HepG2 (cell line): ENCODE measurements around the gene DNAJC5. TPM values are rescaled to one million over a fixed set of nuclear protein-coding genes. Genes with fewer than 3 reads are reported as not detected.
A peak's percentile ranks its signal among the peaks of the same experiment; 100 is the strongest.

Experiments used
- ATAC-seq: fragments of 200-7000 bp; cut with Tn5 transposase; 3 replicates; pipeline ENCODE4 v1.9.1; 2020; ENCODE audit warnings: mild to moderate bottlenecking, moderate library complexity
- BruUV-seq: library from RNA; stranded (reverse); fragments of 400-500 nt; replicated peaks from 2 replicates; lab custom pipeline; 2021; lab: Mats Ljungman, UMichigan
- CTCF ChIA-PET: fragments of 300-600 bp; formaldehyde crosslinking; extraction: SDS; loops from one replicate; lab custom pipeline; 2021; ENCODE audit warnings: low total read pairs, inconsistent platforms, low intra/inter-chr PET ratio; lab: Yijun Ruan, JAX
- POLR2A ChIA-PET: fragments of 350-600 bp; sonication (Branson Sonifier 250); formaldehyde crosslinking; loops from one replicate; lab custom pipeline; 2020; ENCODE audit warnings: antibody characterized with exemption, inconsistent platforms; lab: Yijun Ruan, JAX
- DNase-seq: peaks from one replicate; pipeline ENCODE4 v3.0.0-alpha.2; 2015; ENCODE audit warnings: low spot score
- FAIRE-seq: peaks from 3 replicates; lab custom pipeline; 2011; peaks lifted over from hg19 to GRCh38; lab: Jason Lieb, UNC
- H2AFZ ChIP-seq: one replicate; pipeline ENCODE4 v1.6.1; 2011; ENCODE audit warnings: low read length, inconsistent platforms
- H3K27ac ChIP-seq: fragments of 300-600 bp; 3 replicates; pipeline ENCODE4 v1.8.0; 2011; ENCODE audit warnings: mixed run types, mild to moderate bottlenecking, mixed read lengths, low read length, inconsistent platforms; ENCODE audit not compliant: insufficient read depth; ENCODE audit errors: extremely low read length
- H3K27me3 ChIP-seq, 2 experiments: fragments of 200-600 bp in 1 of 2; 2 replicates in 1 of 2; 3 replicates in 1 of 2; pipeline versions ENCODE4 v1.6.0 to v1.8.0; 2011; ENCODE audit warnings: low read length in 2 of 2, mild to moderate bottlenecking in 2 of 2, moderate library complexity in 2 of 2, inconsistent platforms in 1 of 2; ENCODE audit not compliant: insufficient read depth in 2 of 2, control insufficient read depth in 1 of 2
- H3K36me3 ChIP-seq, 2 experiments: fragments of 200-600 bp in 1 of 2; replicated peaks in 1 of 2; 2 replicates in 1 of 2; 3 replicates in 1 of 2; pipeline versions ENCODE4 v1.5.1 to v1.8.0; 2011; ENCODE audit warnings: low read length in 2 of 2, inconsistent platforms in 1 of 2; ENCODE audit not compliant: insufficient read depth in 2 of 2, control insufficient read depth in 1 of 2
- H3K4me1 ChIP-seq: 2 replicates; pipeline ENCODE4 v1.5.1; 2012; ENCODE audit warnings: low read length, inconsistent platforms; ENCODE audit not compliant: insufficient read depth
- H3K4me2 ChIP-seq: 2 replicates; pipeline ENCODE4 v1.6.0; 2011; ENCODE audit warnings: low read depth, low read length, inconsistent platforms
- H3K4me3 ChIP-seq, 3 experiments: fragments of 200-600 bp in 1 of 3; sonication (generic), shearing (Covaris generic) in 1 of 3; replicated peaks in 1 of 3; 2 replicates each; pipeline ENCODE4 v1.5.1; 2011 to 2016; ENCODE audit warnings: low read length in 3 of 3, inconsistent platforms in 2 of 3, low read depth in 2 of 3, mild to moderate bottlenecking in 2 of 3, control low read depth in 1 of 3, mixed read lengths in 1 of 3; ENCODE audit not compliant: insufficient read depth in 1 of 3
- H3K79me2 ChIP-seq: one replicate; pipeline ENCODE4 v1.6.1; 2011; ENCODE audit warnings: low read length, inconsistent platforms; ENCODE audit not compliant: insufficient read depth
- H3K9ac ChIP-seq: 2 replicates; pipeline ENCODE4 v1.6.0; 2011; ENCODE audit warnings: mild to moderate bottlenecking, low read depth, low read length, inconsistent platforms; ENCODE audit not compliant: insufficient read depth
- H3K9me3 ChIP-seq: 2 replicates; pipeline ENCODE4 v1.5.1; 2012; ENCODE audit warnings: mild to moderate bottlenecking, low read length
- H4K20me1 ChIP-seq: 2 replicates; pipeline ENCODE4 v1.6.0; 2011; ENCODE audit warnings: inconsistent platforms, mild to moderate bottlenecking, low read length, moderate library complexity; ENCODE audit not compliant: insufficient read depth
- AGO2 ChIP-seq: fragments of 200-400 bp; formaldehyde crosslinking; optimal IDR thresholded peaks from 2 replicates; pipeline ENCODE3; 2017; ENCODE audit warnings: mild to moderate bottlenecking, low read depth, low read length, moderate library complexity
- HOXA9 ChIP-seq: sonication (generic); formaldehyde crosslinking; IDR thresholded peaks from 2 replicates; pipeline ENCODE4 v1.8.1; 2022; ENCODE audit warnings: missing genetic modification reagents, mild to moderate bottlenecking, moderate library complexity, borderline replicate concordance
- NR3C1 ChIP-seq: sonication (generic); formaldehyde crosslinking; IDR thresholded peaks from 2 replicates; pipeline ENCODE4 v1.4.0; 2020; ENCODE audit warnings: missing genetic modification reagents
- PCBP1 ChIP-seq: fragments of 200-400 bp; formaldehyde crosslinking; IDR thresholded peaks from 2 replicates; pipeline ENCODE4 v1.6.1; 2017; ENCODE audit warnings: mild to moderate bottlenecking, low read depth, low read length, borderline replicate concordance
- RBFOX2 ChIP-seq: fragments of 200-400 bp; formaldehyde crosslinking; IDR thresholded peaks from 2 replicates; pipeline ENCODE4 v1.6.1; 2017; ENCODE audit warnings: low read depth, mild to moderate bottlenecking, low read length
- RBM22 ChIP-seq: fragments of 200-400 bp; formaldehyde crosslinking; optimal IDR thresholded peaks from 2 replicates; pipeline ENCODE3; 2017; ENCODE audit warnings: mild to moderate bottlenecking, low read length, moderate library complexity
- RFXAP ChIP-seq: sonication (generic); formaldehyde crosslinking; IDR thresholded peaks from 2 replicates; pipeline ENCODE4 v1.4.0; 2020; ENCODE audit warnings: missing genetic modification reagents, borderline replicate concordance
- SYNCRIP ChIP-seq: fragments of 200-400 bp; formaldehyde crosslinking; IDR thresholded peaks from 2 replicates; pipeline ENCODE4 v1.6.1; 2018; ENCODE audit warnings: mild to moderate bottlenecking, low read depth, low read length; ENCODE audit not compliant: insufficient read depth
- ZBTB39 ChIP-seq: sonication (generic); formaldehyde crosslinking; IDR thresholded peaks from 2 replicates; pipeline ENCODE4 v1.5.0; 2020; ENCODE audit warnings: missing genetic modification reagents
- ZNF740 ChIP-seq: sonication (generic); formaldehyde crosslinking; IDR thresholded peaks from 2 replicates; pipeline ENCODE4 v1.4.0; 2020; ENCODE audit warnings: missing genetic modification reagents
- ZNF768 ChIP-seq: sonication (generic); formaldehyde crosslinking; IDR thresholded peaks from 2 replicates; pipeline ENCODE4 v1.4.0; 2020; ENCODE audit warnings: missing genetic modification reagents
- WGBS: methylation state at CpG from one replicate; pipeline ENCODE4 v1.1.6; 2017; ENCODE audit warnings: low lambda C conversion rate; 5-methylcytosine and 5-hydroxymethylcytosine counted together
- in situ Hi-C: cut with HindIII; loops from 2 replicates; pipeline ENCODE4 v1.10.0; 2017; ENCODE audit warnings: low pct_unique_long_range_greater_than_20kb; ENCODE audit not compliant: extremely low pct_ligation_motif_present
- intact Hi-C: fragments of 100-400 bp; cut with micrococcal nuclease; formaldehyde crosslinking; loops from one replicate; pipeline ENCODE4 v1.10.0; 2022; ENCODE audit not compliant: unreplicated experiment
- polyA plus RNA-seq, 8 experiments: library from polyadenylated mRNA; depleted of rRNA in 3 of 8; stranded (reverse) in 7 of 8; unstranded in 1 of 8; fragments of >200 nt; fragmentation: Illumina TruSeq in 4 of 8; extraction: Trizol in 4 of 8; gene quantifications; 2 replicates each; pipeline versions ENCODE4 v1.2.1 to v1.2.3, GENCODE V29; 2011 to 2016; ENCODE audit warnings: low read depth in 4 of 8, missing spikeins in 1 of 8, mixed read lengths in 1 of 8; ENCODE audit not compliant: insufficient read depth in 1 of 8
- total RNA-seq, 5 experiments: library from RNA; depleted of rRNA; stranded (reverse); fragments of >200 nt; fragmentation: Illumina TruSeq; extraction: Trizol; gene quantifications; 2 replicates each; pipeline ENCODE4 v1.2.3, GENCODE V29; 2016; ENCODE audit warnings: low read depth in 1 of 5
- TF ChIP-seq, protein P1 (sequence below), 2 experiments: IDR thresholded peaks; 2 replicates each; pipeline ENCODE4 v1.6.1; 2011 to 2012; ENCODE audit warnings: low read length in 2 of 2, borderline replicate concordance in 1 of 2, low read depth in 1 of 2, mild to moderate bottlenecking in 1 of 2, moderate library complexity in 1 of 2

DNAJC5 gene
- total and polyA plus RNA-seq, 2 of the 13 experiments (the other 11 are each of a cell fraction or from before 2014, with no cell fraction given): 42.8 to 64.5 TPM

DNA sequence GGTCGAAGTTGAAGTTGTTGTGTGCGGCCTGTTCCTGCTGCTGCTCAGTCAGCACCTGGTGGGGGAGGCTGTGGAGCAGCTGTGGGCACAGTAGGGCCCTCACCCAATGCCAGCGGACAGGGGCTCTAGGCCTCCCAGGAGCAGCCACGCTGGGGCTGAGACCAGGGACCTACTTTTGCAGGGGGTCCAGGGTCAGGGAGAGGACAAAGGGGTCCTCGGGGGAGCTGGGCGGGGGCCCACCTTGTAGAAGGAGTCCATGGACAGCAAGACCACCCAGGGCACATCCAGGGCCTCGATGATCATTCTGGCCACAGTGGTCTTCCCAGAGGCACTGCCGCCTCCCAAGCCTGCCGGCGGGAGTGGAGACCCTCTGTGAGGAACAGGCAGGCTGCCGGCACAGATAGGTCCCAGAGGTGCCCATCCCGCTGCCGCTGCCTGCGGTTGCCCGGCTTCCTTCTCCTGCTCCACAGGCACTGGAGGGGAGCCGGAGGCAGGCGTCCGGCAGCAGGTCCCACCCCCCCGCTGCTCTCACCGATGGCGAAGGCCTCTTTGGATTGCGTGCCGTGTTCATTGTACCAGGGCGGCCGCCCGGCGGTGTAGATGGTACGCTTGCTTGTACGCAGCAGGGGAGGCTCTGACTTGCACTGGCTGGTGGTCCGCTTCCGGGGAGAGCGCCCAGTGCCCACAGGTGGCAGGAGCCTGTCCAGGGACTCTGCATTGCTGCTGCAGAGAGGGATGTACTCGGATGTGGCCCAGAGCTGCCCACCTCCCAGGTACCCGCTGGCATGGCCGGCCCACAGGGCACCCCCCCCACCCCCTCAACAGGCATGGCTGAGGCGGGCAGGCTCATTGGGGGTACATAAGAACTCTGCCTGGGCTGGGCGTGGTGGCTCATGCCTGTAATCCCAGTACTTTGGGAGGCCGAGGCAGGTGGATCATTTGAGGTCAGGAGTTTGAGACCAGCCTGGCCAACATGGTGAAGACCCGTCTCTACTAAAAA lies 51.3 kb downstream of the DNAJC5 start:
- Histone ChIP-seq H3K36me3 (peaks cover 43 to 65% of the 10 kb centered on the region in 2 experiments), H3K4me1 (peaks cover 29% of the 10 kb centered on the region), H3K27me3 (no peaks in the 10 kb centered on the region), H3K4me2 (no peak overlapping the region), H3K27ac (no peak overlapping the region), H4K20me1 (peaks cover 77% of the 10 kb centered on the region), H3K4me3 (no peak overlapping the region), H3K9me3 (no peaks in the 10 kb centered on the region), H3K79me2 (peaks cover 50% of the 10 kb centered on the region), H2AFZ (no peak overlapping the region), H3K9ac (no peak overlapping the region)
- no peak for ATAC-seq
- DNase-seq: no peak
- 97% methylated on average over 33 of the region's 39 CpGs for WGBS
- intact Hi-C loops (no loop called here), in situ Hi-C loops (no loop called here)
- no peak for FAIRE-seq
- ChIA-PET POLR2A (no interaction called here), CTCF (no interaction called here)
- no TSS peak for BruUV-seq
- TF ChIP-seq SYNCRIP (no peak), ZNF768 (CRISPR knock-in tag) (peak; percentile 3; the same call in 1 of the 2 replicates), ZBTB39 (CRISPR knock-in tag) (no peak), AGO2 (peak; percentile 82), ZNF740 (CRISPR knock-in tag) (peak; percentile 46; the same call in 1 of the 2 replicates), RBFOX2 (peak; percentile 38; the same call in 1 of the 2 replicates), NR3C1 (CRISPR knock-in tag) (no peak), RFXAP (CRISPR knock-in tag) (no peak), RBM22 (peak; percentile 18), PCBP1 (0 out of 2 replicates have a peak, but pooled peaks have one; percentile 39), HOXA9 (CRISPR knock-in tag) (0 out of 2 replicates have a peak, but pooled peaks have one; percentile 10)
- TF ChIP-seq, protein P1, sequence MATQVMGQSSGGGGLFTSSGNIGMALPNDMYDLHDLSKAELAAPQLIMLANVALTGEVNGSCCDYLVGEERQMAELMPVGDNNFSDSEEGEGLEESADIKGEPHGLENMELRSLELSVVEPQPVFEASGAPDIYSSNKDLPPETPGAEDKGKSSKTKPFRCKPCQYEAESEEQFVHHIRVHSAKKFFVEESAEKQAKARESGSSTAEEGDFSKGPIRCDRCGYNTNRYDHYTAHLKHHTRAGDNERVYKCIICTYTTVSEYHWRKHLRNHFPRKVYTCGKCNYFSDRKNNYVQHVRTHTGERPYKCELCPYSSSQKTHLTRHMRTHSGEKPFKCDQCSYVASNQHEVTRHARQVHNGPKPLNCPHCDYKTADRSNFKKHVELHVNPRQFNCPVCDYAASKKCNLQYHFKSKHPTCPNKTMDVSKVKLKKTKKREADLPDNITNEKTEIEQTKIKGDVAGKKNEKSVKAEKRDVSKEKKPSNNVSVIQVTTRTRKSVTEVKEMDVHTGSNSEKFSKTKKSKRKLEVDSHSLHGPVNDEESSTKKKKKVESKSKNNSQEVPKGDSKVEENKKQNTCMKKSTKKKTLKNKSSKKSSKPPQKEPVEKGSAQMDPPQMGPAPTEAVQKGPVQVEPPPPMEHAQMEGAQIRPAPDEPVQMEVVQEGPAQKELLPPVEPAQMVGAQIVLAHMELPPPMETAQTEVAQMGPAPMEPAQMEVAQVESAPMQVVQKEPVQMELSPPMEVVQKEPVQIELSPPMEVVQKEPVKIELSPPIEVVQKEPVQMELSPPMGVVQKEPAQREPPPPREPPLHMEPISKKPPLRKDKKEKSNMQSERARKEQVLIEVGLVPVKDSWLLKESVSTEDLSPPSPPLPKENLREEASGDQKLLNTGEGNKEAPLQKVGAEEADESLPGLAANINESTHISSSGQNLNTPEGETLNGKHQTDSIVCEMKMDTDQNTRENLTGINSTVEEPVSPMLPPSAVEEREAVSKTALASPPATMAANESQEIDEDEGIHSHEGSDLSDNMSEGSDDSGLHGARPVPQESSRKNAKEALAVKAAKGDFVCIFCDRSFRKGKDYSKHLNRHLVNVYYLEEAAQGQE (IDR thresholded peaks at IDR 0.05; ENCODE audit: borderline replicate concordance in 1 of 2, low read depth in 1 of 2, low read length in 2 of 2): no peak
